GM18505 (cell line): Measurements from ENCODE around the gene KCNJ10.
"Not testable (repeated sequence)": the region's sequence is repeated elsewhere in the genome, so short reads cannot be mapped to it uniquely, and the experiment has no call there.

Source experiments
- ATAC-seq: cut with Tn5 transposase; IDR thresholded peaks from one replicate; pipeline ENCODE4 v1.9.1; 2021; ENCODE audit not compliant: unreplicated experiment
- POLR2A ChIP-seq: IDR thresholded peaks from 4 replicates; pipeline ENCODE4 v1.6.1; 2011; ENCODE audit warnings: borderline replicate concordance; ENCODE audit not compliant: insufficient read depth, insufficient read length; ENCODE audit errors: extremely low read depth

Gene KCNJ10

GRCh38 chr1:160050619-160051018, 19.3 kb downstream of the KCNJ10 start:
- no peak for TF ChIP-seq POLR2A
- no peak for ATAC-seq

- ATAC-seq, result not testable (repeated sequence)
Observed at GRCh38 chr1:160050182-160050581, 19.8 kb downstream of the KCNJ10 start.

- TF ChIP-seq POLR2A, result no peak
- no peak for ATAC-seq
Observed at GRCh38 chr1:160049101-160049500, 20.9 kb downstream of the KCNJ10 start.

- no peak for ATAC-seq
- TF ChIP-seq POLR2A, result no peak
Observed at GRCh38 chr1:160048335-160048734, 21.6 kb downstream of the KCNJ10 start.

- no peak for TF ChIP-seq POLR2A
- ATAC-seq, result peak; percentile 39
Observed at GRCh38 chr1:160047111-160047991, 22.6 kb downstream of the KCNJ10 start.

GRCh38 chr1:160046494-160047110, 23.4 kb downstream of the KCNJ10 start:
- peak; percentile 64 for ATAC-seq

GRCh38 chr1:160045653-160046052, 24.3 kb downstream of the KCNJ10 start:
- no peak for TF ChIP-seq POLR2A
- ATAC-seq, result no peak

More at GRCh38 chr1:160046494-160047110, 23.4 kb downstream of the KCNJ10 start:
- no peak for TF ChIP-seq POLR2A

- no peak for ATAC-seq
- TF ChIP-seq POLR2A, result no peak
Observed at GRCh38 chr1:160043543-160043942, 26.4 kb downstream of the KCNJ10 start.

GRCh38 chr1:160040476-160040875, 29.5 kb downstream of the KCNJ10 start:
- no peak for ATAC-seq

GRCh38 chr1:160032165-160032820, 37.7 kb downstream of the KCNJ10 start:
- no peak for ATAC-seq

More at GRCh38 chr1:160040476-160040875, 29.5 kb downstream of the KCNJ10 start:
- no peak for TF ChIP-seq POLR2A

GRCh38 chr1:160031365-160032164, 38.4 kb downstream of the KCNJ10 start, which contains the start of gene PIGM:
TSS of gene PIGM (minus strand) at chr1:160031990. CDS start at chr1:160031739, 251 bp downstream.
- peak; percentile 66 for TF ChIP-seq POLR2A
- peak; percentile 95 for ATAC-seq

More at GRCh38 chr1:160032165-160032820, 37.7 kb downstream of the KCNJ10 start:
- no peak for TF ChIP-seq POLR2A

GRCh38 chr1:160030657-160031364, 39.1 kb downstream of the KCNJ10 start:
- ATAC-seq, result peak; percentile 6
- TF ChIP-seq POLR2A, result no peak
